SH-SY5Y (cell line): Measurements from ENCODE around the gene CPXM2.

ENCODE experiments used
- GATA2 ChIP-seq: IDR thresholded peaks from 2 replicates; pipeline ENCODE4 v1.6.1; 2011; ENCODE audit warnings: mild to moderate bottlenecking, low read depth, low read length
- GATA3 ChIP-seq: IDR thresholded peaks from 2 replicates; pipeline ENCODE4 v1.6.1; 2011; ENCODE audit warnings: low read depth, mild to moderate bottlenecking, low read length, moderate library complexity

The CPXM2 gene

DNA sequence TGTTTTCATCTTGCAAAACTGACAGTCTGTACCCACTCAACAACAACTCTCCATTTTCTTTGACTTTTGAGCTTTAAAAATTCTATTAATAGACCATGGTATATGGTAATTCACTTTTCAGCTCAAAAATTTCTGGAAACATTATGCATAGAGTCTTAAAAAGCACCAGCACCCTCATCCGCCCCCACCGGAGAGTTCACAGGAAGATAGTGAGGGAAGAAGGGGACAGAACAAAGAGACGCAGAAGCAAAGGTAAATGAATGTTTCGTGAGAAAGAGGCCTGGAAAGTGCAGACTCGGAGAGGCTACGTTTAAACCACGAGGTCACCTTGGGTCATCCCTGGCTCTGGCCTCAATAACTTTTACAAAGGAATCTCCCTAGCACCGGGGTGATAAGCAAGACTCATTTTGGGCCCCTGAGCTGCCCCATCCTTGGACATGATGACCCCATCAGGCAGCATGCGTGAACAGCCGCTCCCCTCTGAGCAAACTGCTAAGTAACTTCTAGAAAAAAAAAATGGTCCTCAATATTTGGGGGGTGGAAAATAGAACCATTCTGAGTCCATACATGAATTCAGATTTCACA, 96.3 kb downstream of the CPXM2 start:
- TF ChIP-seq GATA3: no peak
- no peak for TF ChIP-seq GATA2

- TF ChIP-seq GATA3 (no peak), GATA2 (no peak)
Measured at GRCh38 chr10:123792248-123792978, 99.2 kb downstream of the CPXM2 start.

- TF ChIP-seq GATA3 (no peak), GATA2 (no peak)
Measured at GRCh38 chr10:123790132-123790885, 101.3 kb downstream of the CPXM2 start.

GRCh38 chr10:123788981-123789380, 102.6 kb downstream of the CPXM2 start:
- no peak for TF ChIP-seq GATA2
- no peak for TF ChIP-seq GATA3

DNA sequence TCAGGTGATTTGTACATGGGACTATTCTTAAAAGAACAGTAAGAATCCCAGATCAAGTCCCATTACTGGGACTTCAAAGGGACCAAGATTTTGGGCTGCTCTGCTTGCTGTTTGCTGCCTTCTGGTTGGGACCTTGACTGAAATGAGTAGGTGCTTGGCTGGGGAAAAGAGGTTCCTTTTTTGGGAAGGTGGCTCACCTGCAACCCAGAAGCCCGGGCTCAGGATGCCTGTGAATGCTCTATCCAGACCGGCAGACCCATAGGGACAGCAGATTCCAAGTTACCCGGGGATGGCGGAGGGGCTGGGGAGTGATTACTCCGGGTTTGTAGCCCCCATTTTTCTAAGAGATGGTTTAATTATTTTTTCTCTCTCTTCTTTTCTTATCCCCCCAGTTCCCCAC, 104.0 kb downstream of the CPXM2 start:
- TF ChIP-seq GATA3 (no peak), GATA2 (no peak)

DNA sequence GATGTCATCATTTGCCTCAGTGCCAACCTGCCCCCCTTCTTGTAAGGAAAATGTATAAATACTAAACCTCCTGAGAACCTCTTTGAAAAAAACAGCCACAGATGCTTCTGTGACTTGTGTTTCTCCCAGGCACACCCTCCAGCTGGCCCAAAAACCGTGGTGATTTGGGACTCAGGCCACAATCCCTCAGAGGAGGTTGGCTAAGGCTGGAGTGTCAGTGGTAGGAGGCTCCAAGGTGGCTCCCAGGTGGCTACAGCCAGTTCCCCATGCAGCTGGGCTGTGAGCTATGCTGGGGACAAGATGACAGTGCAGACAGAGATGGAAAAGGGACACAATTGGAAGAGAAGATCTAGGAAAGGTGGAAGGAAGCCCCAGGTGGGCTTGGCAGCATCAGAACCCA, 104.7 kb downstream of the CPXM2 start:
- no peak for TF ChIP-seq GATA3
- no peak for TF ChIP-seq GATA2

DNA sequence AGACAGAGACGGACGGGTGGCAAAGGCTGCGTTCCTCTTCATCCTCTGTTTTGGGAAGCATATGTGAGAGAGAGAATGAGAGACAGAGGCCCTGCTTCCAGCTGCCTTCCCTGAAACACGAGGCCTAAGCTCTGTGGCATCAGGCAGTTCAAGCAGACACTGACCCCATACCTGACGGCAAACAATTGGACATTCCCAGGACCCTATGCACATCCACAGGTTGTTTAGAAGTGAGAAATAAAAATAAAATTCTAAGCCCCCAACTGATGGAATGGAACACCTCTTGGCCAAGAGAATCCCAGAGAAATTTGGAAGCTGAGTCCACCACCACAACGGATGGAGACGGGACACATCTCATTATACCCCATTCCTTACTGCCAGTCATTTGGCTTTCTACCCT, 105.3 kb downstream of the CPXM2 start:
- TF ChIP-seq GATA3 (no peak), GATA2 (no peak)

GRCh38 chr10:123784646-123785045, 107.0 kb downstream of the CPXM2 start:
- TF ChIP-seq GATA2 (no peak), GATA3 (no peak)

DNA sequence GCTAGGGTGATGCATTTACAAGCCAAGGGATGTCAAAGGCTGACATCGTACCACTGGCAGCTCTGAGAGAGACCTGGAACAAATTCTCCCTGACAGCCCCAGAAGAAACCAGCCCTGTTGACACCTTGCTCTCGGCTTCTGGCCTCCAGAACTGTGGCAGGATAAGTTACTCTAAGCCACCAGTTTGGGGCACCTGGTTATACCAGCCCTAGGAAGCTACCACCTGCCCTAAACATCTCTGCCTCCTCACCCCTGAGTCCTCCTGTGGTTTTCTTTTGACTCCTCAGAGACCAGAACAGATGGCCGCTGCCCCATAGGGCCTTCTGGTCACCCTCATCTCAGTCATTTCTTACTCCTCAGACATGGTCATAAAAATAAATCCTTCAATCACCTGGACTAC, 107.4 kb downstream of the CPXM2 start:
- no peak for TF ChIP-seq GATA3
- TF ChIP-seq GATA2: no peak

DNA sequence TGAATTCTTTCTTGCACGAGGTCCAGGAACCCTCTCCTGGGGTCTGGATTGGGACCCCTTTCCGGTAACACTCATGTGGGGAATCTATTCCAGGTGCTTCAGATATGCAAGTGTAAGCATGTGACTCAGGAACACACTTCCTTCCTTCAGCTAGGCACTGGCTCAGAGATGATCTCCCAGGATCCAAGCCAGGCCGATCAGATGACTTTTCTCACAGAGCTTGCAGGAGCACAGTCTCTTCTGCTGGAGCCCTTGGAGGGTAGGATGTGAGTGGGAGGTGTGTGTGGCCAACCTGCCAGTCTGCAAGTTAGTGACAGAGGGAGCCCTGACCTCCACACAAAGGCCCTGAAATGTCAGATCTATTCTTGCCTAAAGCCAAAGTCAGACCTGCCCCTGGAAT, 108.3 kb downstream of the CPXM2 start:
- TF ChIP-seq GATA2 (no peak), GATA3 (no peak)

GRCh38 chr10:123782549-123782948, 109.1 kb downstream of the CPXM2 start:
- TF ChIP-seq GATA2: no peak
- TF ChIP-seq GATA3: no peak

GRCh38 chr10:123781956-123782500, 109.6 kb downstream of the CPXM2 start:
- no peak for TF ChIP-seq GATA3
- TF ChIP-seq GATA2: no peak

- no peak for TF ChIP-seq GATA3
- TF ChIP-seq GATA2: no peak
Measured at GRCh38 chr10:123781324-123781900, 110.2 kb downstream of the CPXM2 start.
